Hematopoietic multipotent progenitor cell treated with erythropoietin and hydrocortisone succinate and interleukin-3 and kit ligand, for 17 days (in vitro differentiated cells): ENCODE data around the gene MYMK.
A peak's percentile ranks its signal among the peaks of the same experiment; 100 is the strongest.

Source experiments
- DNase-seq: peaks from one replicate; pipeline ENCODE4 v3.0.0-alpha.2; 2015; ENCODE audit warnings: low spot score

Gene MYMK

DNA sequence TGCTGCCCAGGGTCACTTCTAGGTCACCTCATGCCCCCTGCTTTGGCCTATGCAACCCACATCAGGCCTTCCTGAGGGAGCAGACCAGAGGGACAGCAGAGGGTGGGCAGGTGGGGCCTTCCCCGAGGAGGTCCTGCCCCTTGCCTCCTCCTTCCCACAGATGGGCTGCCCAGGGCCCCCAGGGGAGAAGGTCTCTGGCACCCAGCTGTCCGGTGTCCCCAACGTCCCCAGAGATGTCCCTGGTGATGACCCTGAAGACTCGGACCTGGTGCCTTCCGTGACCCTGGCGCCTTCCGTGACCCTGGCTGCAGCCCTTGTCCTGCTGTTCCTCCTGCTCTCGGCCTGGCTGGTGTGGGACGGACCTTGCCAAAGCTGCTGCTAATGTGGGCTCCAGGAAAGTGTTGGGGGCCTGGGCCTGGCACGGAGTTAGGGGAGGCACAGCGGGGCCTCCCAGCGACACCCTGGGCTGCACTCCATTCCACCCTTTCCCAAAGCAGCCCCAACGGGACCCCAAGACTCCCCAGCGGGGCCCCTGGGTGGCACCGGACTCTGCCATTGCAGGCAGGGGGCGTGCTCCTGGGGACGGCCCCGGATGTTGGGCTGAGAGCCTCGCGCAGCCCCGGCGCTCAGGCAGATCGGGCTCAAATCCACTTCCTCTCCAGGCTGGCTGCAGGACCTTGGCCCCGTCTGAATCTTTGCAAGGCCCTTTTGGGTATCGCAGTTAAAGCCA lies 39.1 kb downstream of the MYMK start:
- DNase-seq = no peak

DNA sequence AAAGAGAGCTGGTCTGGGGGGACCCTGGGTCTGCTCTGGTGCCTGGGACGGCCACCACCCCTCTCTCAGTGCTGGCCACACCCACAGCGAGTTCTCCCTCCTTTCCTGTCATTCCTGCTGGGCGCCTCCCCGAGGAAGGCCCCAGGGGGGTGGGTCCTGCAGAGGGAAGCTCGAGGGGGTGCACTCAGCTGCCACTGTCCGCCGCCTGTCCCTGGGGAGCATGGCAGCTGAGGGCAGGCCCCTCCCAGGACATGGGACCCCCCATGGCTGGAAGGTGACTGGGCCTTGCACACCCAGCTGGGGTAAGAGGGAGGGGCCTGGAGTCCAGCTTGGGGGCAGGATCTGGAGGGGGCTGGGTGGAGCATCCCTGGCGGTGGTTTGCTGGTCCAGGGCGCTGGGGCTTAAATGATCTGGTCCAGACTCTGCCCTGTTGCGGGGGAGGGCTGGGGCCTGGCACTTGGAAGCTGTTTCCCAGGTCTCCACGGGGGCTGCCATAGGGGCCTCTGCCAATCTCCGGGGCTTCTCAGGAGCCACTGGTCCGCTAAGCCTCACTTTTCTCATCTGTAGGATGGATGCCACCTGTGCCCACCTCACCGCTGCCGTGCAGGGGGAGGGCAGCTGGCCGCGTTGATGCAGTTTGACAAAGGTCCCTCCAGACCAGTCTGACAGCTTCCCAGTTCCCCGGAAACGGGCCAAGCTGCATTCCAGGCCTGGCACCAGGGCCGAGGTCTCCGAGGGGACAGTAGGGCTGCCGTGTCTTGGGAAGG lies 39.9 kb downstream of the MYMK start:
- no peak for DNase-seq

DNA sequence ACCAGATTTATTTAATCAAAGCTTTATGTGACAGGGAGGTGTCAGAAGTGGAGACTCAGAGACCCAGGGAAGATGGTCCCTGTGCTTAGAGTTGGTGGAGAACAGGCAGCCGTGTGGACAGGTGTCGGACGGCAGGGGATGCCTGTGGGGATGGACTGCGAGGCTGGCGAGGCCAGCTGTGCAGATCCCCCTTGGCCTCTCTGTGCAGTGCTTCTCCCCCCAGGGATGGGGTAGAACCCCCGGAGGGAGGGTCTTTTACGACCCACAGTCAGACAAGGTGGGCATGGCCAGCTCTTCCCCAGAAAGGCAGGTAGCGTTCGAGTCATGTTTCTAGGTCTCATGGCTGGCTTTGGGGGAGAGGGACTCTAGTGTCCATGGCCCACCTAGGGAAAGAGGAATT lies 41.1 kb downstream of the MYMK start:
- DNase-seq = no peak

GRCh38 chr9:133478851-133479711 lies 45.7 kb downstream of the MYMK start, which contains the start of gene SLC2A6:
TSS of gene SLC2A6 (minus strand) at chr9:133479099. CDS start at chr9:133479059, 40 bp downstream.
- DNase-seq = peak; percentile 43

DNA sequence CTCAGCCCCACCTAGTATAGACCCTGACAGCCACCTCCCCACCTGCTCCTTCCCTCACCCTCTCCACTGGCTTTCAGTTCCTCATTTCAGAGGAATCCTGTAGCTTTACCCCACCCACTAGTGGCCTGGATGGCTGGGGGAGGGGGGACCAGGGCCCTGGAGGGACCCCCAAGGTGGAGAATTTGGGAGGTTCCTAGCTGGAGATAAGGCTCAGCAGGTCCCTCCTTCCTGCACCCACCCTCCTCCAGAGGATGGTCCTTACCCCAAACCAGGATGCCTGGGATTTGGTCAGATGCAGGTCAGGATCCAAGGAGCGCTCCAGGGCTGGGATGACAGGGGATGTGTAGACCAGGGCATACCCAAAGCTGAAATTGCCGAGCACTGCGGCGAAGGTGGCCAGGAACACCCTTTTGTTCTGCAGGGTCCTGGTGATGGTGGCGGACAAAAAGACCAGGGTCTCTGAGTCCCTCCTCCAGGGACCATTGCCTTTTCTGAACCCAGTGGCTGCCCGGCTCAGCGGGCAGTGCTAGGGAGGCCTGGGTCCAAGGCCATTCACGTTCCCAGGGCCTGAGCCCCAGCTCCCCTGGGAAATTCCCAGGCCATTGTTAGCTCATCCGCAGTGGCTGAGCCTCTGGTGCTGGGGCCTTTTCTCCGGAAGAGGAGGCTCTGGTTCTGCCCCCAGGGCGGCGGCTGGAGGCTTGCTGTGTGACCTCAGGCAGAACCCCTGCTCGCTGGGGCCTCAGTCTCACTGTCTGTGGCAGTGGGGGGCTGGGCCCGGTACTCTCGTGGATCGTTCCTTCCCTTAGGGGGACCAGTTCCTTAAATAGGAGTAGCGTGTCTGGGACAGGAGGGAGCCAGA lies 46.5 kb downstream of the MYMK start:
- no peak for DNase-seq

- no peak for DNase-seq
These were observed 47.3 kb downstream of the MYMK start for GRCh38 chr9:133477461-133477860.

DNA sequence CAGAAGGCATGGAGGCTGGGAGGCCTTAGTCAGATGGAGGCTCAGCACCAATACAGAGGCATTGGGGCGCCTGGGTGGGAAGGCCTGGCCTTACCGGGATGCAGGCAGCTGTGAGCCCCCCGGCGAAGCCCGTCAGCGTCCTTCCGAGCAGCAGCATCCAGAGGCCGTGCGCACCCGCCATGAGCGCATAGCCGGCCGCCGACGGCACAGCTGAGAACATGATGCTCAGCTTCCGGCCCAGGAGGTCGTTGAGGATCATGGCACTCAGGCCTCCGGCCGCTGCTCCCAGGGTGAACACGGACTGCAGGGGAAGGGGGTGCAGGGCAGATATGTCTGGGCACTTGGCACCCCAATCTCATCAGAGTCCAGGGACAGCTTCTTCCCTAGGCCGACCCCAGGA lies 47.8 kb downstream of the MYMK start:
- DNase-seq = no peak

DNA sequence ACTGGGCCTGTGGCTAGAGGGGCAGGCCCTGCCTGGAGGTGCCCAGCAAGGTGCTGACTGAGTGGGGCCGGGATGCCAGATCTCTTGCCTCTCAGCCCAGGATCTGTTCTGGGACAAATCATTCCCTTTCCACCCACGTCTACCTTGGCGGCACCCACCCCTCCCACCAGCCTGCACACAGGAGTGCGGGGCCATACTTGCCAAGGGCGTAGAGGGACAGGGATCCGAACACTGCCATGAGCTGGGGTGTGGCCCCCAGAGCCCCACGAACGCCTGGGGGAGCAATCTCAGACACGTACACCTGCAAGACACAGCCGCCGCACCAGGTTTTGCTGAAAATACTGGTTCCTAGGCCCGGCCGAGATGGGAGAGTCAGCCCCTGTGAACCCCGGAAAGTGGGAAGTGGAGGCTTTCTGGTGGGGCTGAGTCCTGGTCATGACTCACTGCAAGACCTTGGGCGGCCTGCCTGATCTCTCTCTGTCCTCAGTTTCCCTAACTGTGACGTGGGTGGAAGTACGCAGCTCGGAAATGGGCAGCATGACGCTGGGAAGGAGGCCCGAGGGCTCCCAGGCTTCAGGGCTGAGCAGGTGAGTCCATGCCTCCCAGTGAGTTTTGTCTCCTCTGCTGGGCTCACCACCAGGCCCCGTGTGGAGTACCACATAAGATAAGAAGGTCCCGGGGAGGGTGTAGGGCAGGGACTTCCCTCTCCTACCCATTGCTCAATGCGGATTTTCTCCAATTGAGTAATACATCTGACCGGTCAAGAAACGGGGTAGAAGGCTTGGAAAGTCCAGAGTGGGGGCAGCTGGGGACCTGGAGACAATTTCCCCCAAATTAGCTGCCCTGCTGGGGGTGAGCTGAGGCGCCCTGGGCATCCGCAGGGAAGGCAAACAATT lies 48.5 kb downstream of the MYMK start:
- DNase-seq = no peak

DNA sequence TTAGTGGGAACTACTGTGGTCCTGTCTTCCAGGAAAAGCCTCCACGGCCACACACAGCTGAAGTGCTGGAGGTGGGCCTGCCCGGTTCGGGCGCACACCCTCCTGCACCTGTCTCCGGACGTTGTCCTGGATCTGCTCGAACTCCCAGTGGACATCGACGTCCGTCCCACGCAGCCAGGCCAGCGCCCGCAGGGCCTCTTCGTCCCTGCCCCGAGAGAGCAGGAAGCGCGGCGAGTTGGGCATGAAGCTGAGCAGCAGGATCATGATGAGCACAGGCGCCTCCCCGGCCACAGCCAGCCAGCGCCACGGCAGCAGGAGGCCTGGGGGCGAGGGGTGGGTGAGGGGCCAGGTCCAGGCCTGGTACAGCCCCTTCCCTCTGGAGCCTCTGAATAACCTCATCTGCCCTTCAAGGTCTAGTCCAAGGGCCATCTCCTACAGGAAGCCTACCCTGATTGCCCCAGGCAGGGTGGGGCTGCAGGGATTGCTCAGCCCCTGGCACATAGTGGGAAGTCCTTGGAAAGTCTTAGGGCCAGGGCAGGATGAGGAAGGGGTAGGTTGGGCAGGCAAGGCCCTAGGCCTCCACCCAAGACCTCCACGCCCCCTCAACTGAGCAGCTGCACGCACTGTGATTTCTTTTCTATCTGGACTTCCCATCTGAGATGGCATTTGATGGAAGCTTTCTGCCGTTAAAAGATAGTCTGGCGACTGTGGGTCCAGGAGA lies 49.3 kb downstream of the MYMK start:
- no peak for DNase-seq

- no peak for DNase-seq
These were observed 49.9 kb downstream of the MYMK start for GRCh38 chr9:133474853-133475252.

DNA sequence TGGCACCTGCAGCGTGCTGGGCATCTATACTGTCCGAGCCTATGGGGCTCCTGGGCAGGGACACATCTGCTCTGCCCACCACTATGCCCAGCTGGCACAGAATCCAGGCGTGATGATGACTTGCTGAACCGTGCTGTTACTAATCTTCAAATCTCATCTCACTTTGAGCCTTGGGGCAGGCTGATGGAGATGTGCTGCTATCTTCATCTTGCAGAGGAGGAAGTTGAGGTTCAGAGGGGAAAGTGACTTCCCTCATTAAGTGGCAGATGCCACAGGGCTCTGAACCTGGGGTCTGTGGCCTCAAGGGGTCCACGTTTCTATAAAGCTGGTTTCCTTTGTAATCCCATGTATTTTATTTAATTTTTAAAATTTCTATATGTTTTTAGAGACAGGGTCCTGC lies 50.5 kb downstream of the MYMK start:
- no peak for DNase-seq

- no peak for DNase-seq
These were observed 51.0 kb downstream of the MYMK start for GRCh38 chr9:133473743-133474142.

- no peak for DNase-seq
These were observed 51.9 kb downstream of the MYMK start for GRCh38 chr9:133472753-133473378.

DNA sequence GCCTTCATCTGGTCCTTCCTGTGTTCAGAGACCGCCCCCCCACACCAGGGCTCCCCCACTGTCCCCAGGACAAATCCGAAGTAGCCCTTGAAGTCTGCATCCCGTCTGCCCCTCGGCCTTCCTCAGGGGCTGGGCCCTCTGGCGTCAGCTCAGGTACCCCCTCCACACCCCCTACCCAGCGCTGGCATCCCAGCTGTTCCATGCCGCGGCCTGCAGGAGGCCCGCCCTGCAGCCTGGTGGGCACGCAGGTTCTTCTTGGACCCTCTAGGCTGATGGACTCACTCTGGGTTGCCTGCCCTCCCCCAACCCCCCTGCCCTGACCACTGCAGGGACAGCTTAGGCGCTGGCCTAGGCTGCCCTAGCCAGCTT lies 52.5 kb downstream of the MYMK start:
- no peak for DNase-seq

DNA sequence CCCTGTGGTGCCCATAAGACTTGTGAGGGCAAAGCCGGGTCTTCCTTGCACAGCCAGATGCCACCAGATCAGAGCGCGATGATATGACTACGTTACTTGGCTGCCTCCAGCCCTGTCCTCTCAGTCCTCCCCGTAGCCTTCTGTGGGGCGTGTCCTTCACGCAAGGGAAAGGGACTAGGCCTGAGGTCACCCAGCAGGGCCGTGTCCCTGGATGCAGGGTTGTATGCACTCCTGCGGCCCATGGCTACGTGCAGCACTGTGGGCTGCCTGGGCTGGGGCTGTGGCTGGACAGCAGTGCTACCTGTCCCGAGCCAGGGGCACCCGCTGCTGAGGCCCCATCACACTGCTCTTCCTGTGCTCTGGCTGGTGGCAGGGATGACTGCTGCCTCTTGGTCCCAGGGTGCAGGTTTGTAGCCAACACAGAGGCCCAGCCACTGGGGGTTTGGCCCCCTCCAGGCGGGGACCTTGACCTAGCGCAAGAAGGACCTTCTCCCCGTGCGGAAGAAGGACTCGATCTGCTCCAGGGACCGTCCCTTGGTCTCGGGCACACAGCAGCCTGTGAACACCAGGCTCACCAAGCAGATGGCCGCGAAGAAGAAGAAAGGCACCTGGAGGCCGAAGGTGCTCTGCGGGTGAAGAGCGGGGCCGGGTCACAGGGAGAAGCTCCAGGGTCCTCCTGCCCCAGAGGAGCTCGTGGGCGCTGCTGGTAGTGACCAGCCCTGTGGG lies 53.0 kb downstream of the MYMK start:
- no peak for DNase-seq

GRCh38 chr9:133470988-133471387 lies 53.8 kb downstream of the MYMK start:
- DNase-seq = no peak

DNA sequence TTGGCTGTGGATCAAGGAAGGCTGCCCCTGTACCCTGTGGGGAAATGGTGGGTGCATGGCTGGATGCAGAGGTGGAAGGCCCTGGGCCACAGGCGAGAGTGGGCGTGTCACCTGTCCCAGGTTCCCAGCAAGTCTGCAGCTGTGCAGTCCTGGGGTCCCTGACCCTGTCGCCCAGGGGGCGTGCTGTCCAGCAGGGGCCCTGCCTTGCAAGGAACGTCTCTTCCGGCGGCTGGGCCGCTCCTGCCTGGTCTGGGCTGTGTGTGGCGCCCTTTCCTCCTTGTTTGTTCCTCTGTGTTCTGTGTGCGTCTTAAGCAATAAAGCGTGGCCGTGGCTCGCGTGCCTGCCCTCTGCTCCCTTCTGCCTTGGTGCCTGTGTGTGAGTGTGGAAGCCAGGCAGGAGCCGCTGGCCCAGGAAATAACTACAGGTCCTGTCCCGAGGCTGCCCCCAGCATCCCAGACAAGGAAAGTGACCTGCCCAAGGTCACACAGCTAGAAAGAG lies 54.3 kb downstream of the MYMK start:
- DNase-seq = no peak

GRCh38 chr9:133468777-133469421 lies 55.9 kb downstream of the MYMK start:
- DNase-seq = no peak
